Measurements from ENCODE around the gene VCY1B. TPM values are rescaled to one million over a fixed set of nuclear protein-coding genes. Genes with fewer than 3 reads are reported as not detected.
"Not testable (repeated sequence)": the region's sequence is repeated elsewhere in the genome, so short reads cannot be mapped to it uniquely, and the experiment has no call there.

Gene VCY1B
- not detected in 2 replicates for total RNA-seq (2016; rRNA removed; fragmentation: Illumina TruSeq; extraction: Trizol)
- not detected in 2 replicates for total RNA-seq (2016; cell fraction: cytosol; rRNA removed; fragmentation: Illumina TruSeq; extraction: Trizol; ENCODE audit: low read depth)
- not detected in 2 replicates for total RNA-seq (2016; cell fraction: insoluble cytoplasmic fraction; rRNA removed; fragmentation: Illumina TruSeq; extraction: Trizol)
- total RNA-seq (2016; cell fraction: membrane; rRNA removed; fragmentation: Illumina TruSeq; extraction: Trizol) = not detected in 2 replicates
- total RNA-seq (2016; cell fraction: nucleus; rRNA removed; fragmentation: Illumina TruSeq; extraction: Trizol) = not detected in 2 replicates
- not detected in 2 replicates for polyA plus RNA-seq (2011; rRNA removed)
- polyA plus RNA-seq (2011; cell fraction: cytosol; rRNA removed) = not detected in 2 replicates
- polyA plus RNA-seq (2011; cell fraction: nucleus; rRNA removed) = not detected in 2 replicates
- polyA plus RNA-seq (2012) = not detected in 2 replicates
- polyA plus RNA-seq (2016; cell fraction: cytosol; fragmentation: Illumina TruSeq; extraction: Trizol; ENCODE audit: low read depth) = not detected in 2 replicates
- polyA plus RNA-seq (2016; cell fraction: insoluble cytoplasmic fraction; fragmentation: Illumina TruSeq; extraction: Trizol; ENCODE audit: low read depth) = not detected in 2 replicates
- not detected in 2 replicates for polyA plus RNA-seq (2016; cell fraction: membrane; fragmentation: Illumina TruSeq; extraction: Trizol; ENCODE audit: low read depth)
- polyA plus RNA-seq (2016; cell fraction: nucleus; fragmentation: Illumina TruSeq; extraction: Trizol; ENCODE audit: insufficient read depth, low read depth) = not detected in 2 replicates
- polyA minus RNA-seq (2011; rRNA and poly(A)+ RNA removed; ENCODE audit: low replicate concordance) = not detected in 2 replicates
- not detected in 2 replicates for polyA minus RNA-seq (2011; cell fraction: cytosol; rRNA and poly(A)+ RNA removed)
- polyA minus RNA-seq (2011; cell fraction: nucleus; rRNA and poly(A)+ RNA removed) = not detected in 2 replicates
- Bru-seq, nascent RNA = not detected
- not detected for BruChase-seq, experiment 1, labeled RNA remaining after a 6-hour chase
- not detected for BruChase-seq, experiment 2, labeled RNA remaining after a 2-hour chase
- long read RNA-seq, experiment 1 = 0 reads
- long read RNA-seq, experiment 2 = 0 reads

- not testable (repeated sequence) for H2AFZ ChIP-seq (ENCODE audit: low read length)
These were observed at the start of gene VCY1B for GRCh38 chrY:14055927-14056326. Gene VCY1B, plus strand, starts transcription at chrY:14056227. Its CDS starts 63 bp downstream, at chrY:14056290.

GRCh38 chrY:14011916-14012315 is 44.1 kb upstream of the VCY1B start:
- intact Hi-C loops (cut with micrococcal nuclease; ENCODE audit: unreplicated experiment); H3K9ac ChIP-seq (ENCODE audit: insufficient read depth, low read depth, low read length); H3K36me3 ChIP-seq (replicated peaks in 1 of 2; ENCODE audit: control insufficient read depth in 1 of 2, insufficient read depth in 2 of 2, low read length in 2 of 2); H3K4me2 ChIP-seq (ENCODE audit: low read depth, low read length); in situ Hi-C loops (cut with HindIII; ENCODE audit: extremely low pct_ligation_motif_present, low pct_unique_long_range_greater_than_20kb); POLR2A ChIA-PET; ATAC-seq; H4K20me1 ChIP-seq (ENCODE audit: insufficient read depth, low read length); DNase-seq (ENCODE audit: low spot score); H3K4me1 ChIP-seq (ENCODE audit: insufficient read depth, low read length); BruUV-seq (replicated peaks); H3K4me3 ChIP-seq (replicated peaks in 1 of 3; ENCODE audit: insufficient read depth in 1 of 3, low read depth in 2 of 3, low read length in 3 of 3); H3K79me2 ChIP-seq (ENCODE audit: insufficient read depth, low read length); H3K27ac ChIP-seq (ENCODE audit: extremely low read length, insufficient read depth, low read length); H3K9me3 ChIP-seq (ENCODE audit: low read length); CTCF ChIA-PET (ENCODE audit: low intra/inter-chr PET ratio, low total read pairs); H3K27me3 ChIP-seq (ENCODE audit: control insufficient read depth in 1 of 2, insufficient read depth in 2 of 2, low read length in 2 of 2); FAIRE-seq; H2AFZ ChIP-seq (ENCODE audit: low read length): not testable (repeated sequence)
- no CpG with 5 or more reads among the region's 2 CpGs for WGBS (ENCODE audit: low lambda C conversion rate)

More at GRCh38 chrY:14055927-14056326, at the start of gene VCY1B:
- WGBS (ENCODE audit: low lambda C conversion rate) = no CpG with 5 or more reads among the region's 19 CpGs
- H3K4me3 ChIP-seq (replicated peaks in 1 of 3; ENCODE audit: insufficient read depth in 1 of 3, low read depth in 2 of 3, low read length in 3 of 3); BruUV-seq (replicated peaks); H3K4me2 ChIP-seq (ENCODE audit: low read depth, low read length); DNase-seq (ENCODE audit: low spot score); H3K9me3 ChIP-seq (ENCODE audit: low read length); ATAC-seq; H3K4me1 ChIP-seq (ENCODE audit: insufficient read depth, low read length); POLR2A ChIA-PET; H3K36me3 ChIP-seq (replicated peaks in 1 of 2; ENCODE audit: control insufficient read depth in 1 of 2, insufficient read depth in 2 of 2, low read length in 2 of 2); H3K79me2 ChIP-seq (ENCODE audit: insufficient read depth, low read length); H4K20me1 ChIP-seq (ENCODE audit: insufficient read depth, low read length); CTCF ChIA-PET (ENCODE audit: low intra/inter-chr PET ratio, low total read pairs); H3K9ac ChIP-seq (ENCODE audit: insufficient read depth, low read depth, low read length); H3K27ac ChIP-seq (ENCODE audit: extremely low read length, insufficient read depth, low read length); intact Hi-C loops (cut with micrococcal nuclease; ENCODE audit: unreplicated experiment); H3K27me3 ChIP-seq (ENCODE audit: control insufficient read depth in 1 of 2, insufficient read depth in 2 of 2, low read length in 2 of 2); FAIRE-seq; in situ Hi-C loops (cut with HindIII; ENCODE audit: extremely low pct_ligation_motif_present, low pct_unique_long_range_greater_than_20kb): not testable (repeated sequence)

- H4K20me1 ChIP-seq (ENCODE audit: insufficient read depth, low read length); H2AFZ ChIP-seq (ENCODE audit: low read length); DNase-seq (ENCODE audit: low spot score); H3K36me3 ChIP-seq (replicated peaks in 1 of 2; ENCODE audit: control insufficient read depth in 1 of 2, insufficient read depth in 2 of 2, low read length in 2 of 2); in situ Hi-C loops (cut with HindIII; ENCODE audit: extremely low pct_ligation_motif_present, low pct_unique_long_range_greater_than_20kb); POLR2A ChIA-PET; CTCF ChIA-PET (ENCODE audit: low intra/inter-chr PET ratio, low total read pairs); H3K79me2 ChIP-seq (ENCODE audit: insufficient read depth, low read length); BruUV-seq (replicated peaks); H3K4me2 ChIP-seq (ENCODE audit: low read depth, low read length); intact Hi-C loops (cut with micrococcal nuclease; ENCODE audit: unreplicated experiment); H3K9me3 ChIP-seq (ENCODE audit: low read length); H3K4me1 ChIP-seq (ENCODE audit: insufficient read depth, low read length); H3K27ac ChIP-seq (ENCODE audit: extremely low read length, insufficient read depth, low read length); FAIRE-seq; H3K4me3 ChIP-seq (replicated peaks in 1 of 3; ENCODE audit: insufficient read depth in 1 of 3, low read depth in 2 of 3, low read length in 3 of 3); H3K27me3 ChIP-seq (ENCODE audit: control insufficient read depth in 1 of 2, insufficient read depth in 2 of 2, low read length in 2 of 2); ATAC-seq; H3K9ac ChIP-seq (ENCODE audit: insufficient read depth, low read depth, low read length): not testable (repeated sequence)
- no CpG with 5 or more reads among the region's 2 CpGs for whole genome bisulfite sequencing (ENCODE audit: low lambda C conversion rate)
These were observed 25.6 kb upstream of the VCY1B start for GRCh38 chrY:14030395-14030794.
